Central memory CD4-positive, alpha-beta T cell (primary cell): ENCODE results near the gene RGS12.
"Not testable (repeated sequence)": the region's sequence is repeated elsewhere in the genome, so short reads cannot be mapped to it uniquely, and the experiment has no call there.

ENCODE experiments used
- DNase-seq: peaks from one replicate; pipeline ENCODE4 v3.0.0; 2022

Gene RGS12

GRCh38 chr4:3299976-3300671 is 7.3 kb downstream of the RGS12 start:
- DNase-seq, result no peak

- DNase-seq, result not testable (repeated sequence)
Measured at GRCh38 chr4:3300882-3301281, 8.1 kb downstream of the RGS12 start.

- peak; percentile 30 for DNase-seq
Measured at GRCh38 chr4:3301450-3302172, 8.8 kb downstream of the RGS12 start.

- DNase-seq, result peak; percentile 94
Measured at GRCh38 chr4:3302173-3302785, 9.5 kb downstream of the RGS12 start.

GRCh38 chr4:3302786-3303564 is 10.2 kb downstream of the RGS12 start:
- DNase-seq, result no peak

GRCh38 chr4:3303565-3303824 is 10.7 kb downstream of the RGS12 start:
- DNase-seq, result no peak

GRCh38 chr4:3303923-3304710 is 11.3 kb downstream of the RGS12 start:
- no peak for DNase-seq

GRCh38 chr4:3304831-3305609 is 12.2 kb downstream of the RGS12 start:
- DNase-seq, result no peak

- no peak for DNase-seq
Measured at GRCh38 chr4:3305610-3306371, 13.0 kb downstream of the RGS12 start.

- DNase-seq, result no peak
Measured at GRCh38 chr4:3306450-3306849, 13.6 kb downstream of the RGS12 start.

- DNase-seq, result no peak
Measured at GRCh38 chr4:3307060-3307459, 14.2 kb downstream of the RGS12 start.

GRCh38 chr4:3307486-3307885 is 14.7 kb downstream of the RGS12 start:
- DNase-seq, result no peak

- no peak for DNase-seq
Measured at GRCh38 chr4:3307891-3308575, 15.2 kb downstream of the RGS12 start.

- DNase-seq, result no peak
Measured at GRCh38 chr4:3308691-3309090, 15.9 kb downstream of the RGS12 start.

- no peak for DNase-seq
Measured at GRCh38 chr4:3310301-3311094, 17.7 kb downstream of the RGS12 start.

GRCh38 chr4:3311095-3311372 is 18.2 kb downstream of the RGS12 start:
- no peak for DNase-seq

GRCh38 chr4:3311489-3312171 is 18.8 kb downstream of the RGS12 start:
- no peak for DNase-seq

- no peak for DNase-seq
Measured at GRCh38 chr4:3312362-3312761, 19.5 kb downstream of the RGS12 start.

- no peak for DNase-seq
Measured at GRCh38 chr4:3313139-3313538, 20.3 kb downstream of the RGS12 start.
